GM12892 (cell line): ENCODE measurements around the gene RNF121.

ENCODE experiments used
- POLR2A ChIP-seq: IDR thresholded peaks from 2 replicates; pipeline ENCODE4 v1.6.1; 2011; ENCODE audit warnings: low read depth, low read length, control low read depth
- POLR2AphosphoS5 ChIP-seq: IDR thresholded peaks from 2 replicates; pipeline ENCODE4 v1.6.1; 2011; ENCODE audit warnings: low read depth, low read length, control low read depth

- TF ChIP-seq POLR2AphosphoS5 (no peak), POLR2A (no peak)
Observed at GRCh38 chr11:71937826-71938225, 9.0 kb downstream of the RNF121 start.
